HepG2 (cell line): Measurements from ENCODE around the gene ADAMTS12. TPM values are rescaled to one million over a fixed set of nuclear protein-coding genes. Genes with fewer than 3 reads are reported as not detected.

ENCODE experiments used
- ATAC-seq: fragments of 200-7000 bp; cut with Tn5 transposase; 3 replicates; pipeline ENCODE4 v1.9.1; 2020; ENCODE audit warnings: mild to moderate bottlenecking, moderate library complexity
- BruUV-seq: library from RNA; stranded (reverse); fragments of 400-500 nt; replicated peaks from 2 replicates; lab custom pipeline; 2021; lab: Mats Ljungman, UMichigan
- CTCF ChIA-PET: fragments of 300-600 bp; formaldehyde crosslinking; extraction: SDS; loops from one replicate; lab custom pipeline; 2021; ENCODE audit warnings: low total read pairs, inconsistent platforms, low intra/inter-chr PET ratio; lab: Yijun Ruan, JAX
- POLR2A ChIA-PET: fragments of 350-600 bp; sonication (Branson Sonifier 250); formaldehyde crosslinking; loops from one replicate; lab custom pipeline; 2020; ENCODE audit warnings: antibody characterized with exemption, inconsistent platforms; lab: Yijun Ruan, JAX
- DNase-seq: peaks from one replicate; pipeline ENCODE4 v3.0.0-alpha.2; 2015; ENCODE audit warnings: low spot score
- FAIRE-seq: peaks from 3 replicates; lab custom pipeline; 2011; peaks lifted over from hg19 to GRCh38; lab: Jason Lieb, UNC
- H2AFZ ChIP-seq: one replicate; pipeline ENCODE4 v1.6.1; 2011; ENCODE audit warnings: low read length, inconsistent platforms
- H3K27ac ChIP-seq: fragments of 300-600 bp; 3 replicates; pipeline ENCODE4 v1.8.0; 2011; ENCODE audit warnings: mixed run types, mild to moderate bottlenecking, mixed read lengths, low read length, inconsistent platforms; ENCODE audit not compliant: insufficient read depth; ENCODE audit errors: extremely low read length
- H3K27me3 ChIP-seq, 2 experiments: fragments of 200-600 bp in 1 of 2; 2 replicates in 1 of 2; 3 replicates in 1 of 2; pipeline versions ENCODE4 v1.6.0 to v1.8.0; 2011; ENCODE audit warnings: low read length in 2 of 2, mild to moderate bottlenecking in 2 of 2, moderate library complexity in 2 of 2, inconsistent platforms in 1 of 2; ENCODE audit not compliant: insufficient read depth in 2 of 2, control insufficient read depth in 1 of 2
- H3K36me3 ChIP-seq, 2 experiments: fragments of 200-600 bp in 1 of 2; replicated peaks in 1 of 2; 2 replicates in 1 of 2; 3 replicates in 1 of 2; pipeline versions ENCODE4 v1.5.1 to v1.8.0; 2011; ENCODE audit warnings: low read length in 2 of 2, inconsistent platforms in 1 of 2; ENCODE audit not compliant: insufficient read depth in 2 of 2, control insufficient read depth in 1 of 2
- H3K4me1 ChIP-seq: 2 replicates; pipeline ENCODE4 v1.5.1; 2012; ENCODE audit warnings: low read length, inconsistent platforms; ENCODE audit not compliant: insufficient read depth
- H3K4me2 ChIP-seq: 2 replicates; pipeline ENCODE4 v1.6.0; 2011; ENCODE audit warnings: low read depth, low read length, inconsistent platforms
- H3K4me3 ChIP-seq, 3 experiments: fragments of 200-600 bp in 1 of 3; sonication (generic), shearing (Covaris generic) in 1 of 3; replicated peaks in 1 of 3; 2 replicates each; pipeline ENCODE4 v1.5.1; 2011 to 2016; ENCODE audit warnings: low read length in 3 of 3, inconsistent platforms in 2 of 3, low read depth in 2 of 3, mild to moderate bottlenecking in 2 of 3, control low read depth in 1 of 3, mixed read lengths in 1 of 3; ENCODE audit not compliant: insufficient read depth in 1 of 3
- H3K79me2 ChIP-seq: one replicate; pipeline ENCODE4 v1.6.1; 2011; ENCODE audit warnings: low read length, inconsistent platforms; ENCODE audit not compliant: insufficient read depth
- H3K9ac ChIP-seq: 2 replicates; pipeline ENCODE4 v1.6.0; 2011; ENCODE audit warnings: mild to moderate bottlenecking, low read depth, low read length, inconsistent platforms; ENCODE audit not compliant: insufficient read depth
- H3K9me3 ChIP-seq: 2 replicates; pipeline ENCODE4 v1.5.1; 2012; ENCODE audit warnings: mild to moderate bottlenecking, low read length
- H4K20me1 ChIP-seq: 2 replicates; pipeline ENCODE4 v1.6.0; 2011; ENCODE audit warnings: inconsistent platforms, mild to moderate bottlenecking, low read length, moderate library complexity; ENCODE audit not compliant: insufficient read depth
- CEBPZ ChIP-seq: IDR thresholded peaks from 2 replicates; pipeline ENCODE4 v1.6.1; 2012; ENCODE audit warnings: low read length, improper control_type of control experiment
- FOXP1 ChIP-seq, 2 experiments: fragments of 450-650 bp in 1 of 2; IDR thresholded peaks; 2 replicates each; pipeline ENCODE4 v1.6.1; 2017 to 2018; ENCODE audit warnings: antibody characterized with exemption in 1 of 2
- MBNL3 ChIP-seq: fragments of 250-450 bp; sonication (Bioruptor Pico); conservative IDR thresholded peaks from 2 replicates; pipeline ENCODE4 v1.8.0; 2022; ENCODE audit warnings: mild to moderate bottlenecking, inconsistent platforms
- PHF5A ChIP-seq: IDR thresholded peaks from one replicate; pipeline ENCODE4 v1.6.1; 2018; ENCODE audit warnings: low read depth, missing genetic modification reagents; ENCODE audit not compliant: unreplicated experiment
- SOX13 ChIP-seq, 3 experiments: fragments of 450-650 bp in 1 of 3; sonication (generic) in 1 of 3; formaldehyde crosslinking in 1 of 3; IDR thresholded peaks in 2 of 3; conservative IDR thresholded peaks in 1 of 3; 2 replicates each; pipeline versions ENCODE4 v1.5.0 to v1.6.1; 2016 to 2020; ENCODE audit warnings: antibody characterized with exemption in 1 of 3, mild to moderate bottlenecking in 1 of 3, missing compliant biosample characterization in 1 of 3, missing genetic modification reagents in 1 of 3, moderate library complexity in 1 of 3
- ZNF205 ChIP-seq: IDR thresholded peaks from 2 replicates; pipeline ENCODE4 v1.6.1; 2018; ENCODE audit warnings: missing biosample characterization, missing genetic modification reagents
- ZNF430 ChIP-seq: sonication (generic); formaldehyde crosslinking; IDR thresholded peaks from 2 replicates; pipeline ENCODE4 v1.9.0; 2021; ENCODE audit warnings: mild to moderate bottlenecking, missing genetic modification reagents
- ZNF468 ChIP-seq: sonication (generic); formaldehyde crosslinking; IDR thresholded peaks from 2 replicates; pipeline ENCODE4 v1.8.0; 2022; ENCODE audit warnings: mild to moderate bottlenecking, moderate library complexity, missing genetic modification reagents
- WGBS: methylation state at CpG from one replicate; pipeline ENCODE4 v1.1.6; 2017; ENCODE audit warnings: low lambda C conversion rate; 5-methylcytosine and 5-hydroxymethylcytosine counted together
- in situ Hi-C: cut with HindIII; loops from 2 replicates; pipeline ENCODE4 v1.10.0; 2017; ENCODE audit warnings: low pct_unique_long_range_greater_than_20kb; ENCODE audit not compliant: extremely low pct_ligation_motif_present
- intact Hi-C: fragments of 100-400 bp; cut with micrococcal nuclease; formaldehyde crosslinking; loops from one replicate; pipeline ENCODE4 v1.10.0; 2022; ENCODE audit not compliant: unreplicated experiment
- polyA plus RNA-seq, 8 experiments: library from polyadenylated mRNA; depleted of rRNA in 3 of 8; stranded (reverse) in 7 of 8; unstranded in 1 of 8; fragments of >200 nt; fragmentation: Illumina TruSeq in 4 of 8; extraction: Trizol in 4 of 8; gene quantifications; 2 replicates each; pipeline versions ENCODE4 v1.2.1 to v1.2.3, GENCODE V29; 2011 to 2016; ENCODE audit warnings: low read depth in 4 of 8, missing spikeins in 1 of 8, mixed read lengths in 1 of 8; ENCODE audit not compliant: insufficient read depth in 1 of 8
- total RNA-seq, 5 experiments: library from RNA; depleted of rRNA; stranded (reverse); fragments of >200 nt; fragmentation: Illumina TruSeq; extraction: Trizol; gene quantifications; 2 replicates each; pipeline ENCODE4 v1.2.3, GENCODE V29; 2016; ENCODE audit warnings: low read depth in 1 of 5
- TF ChIP-seq, protein P1 (sequence below): sonication (generic); formaldehyde crosslinking; IDR thresholded peaks from 2 replicates; pipeline ENCODE4 v1.4.0; 2020; ENCODE audit warnings: missing genetic modification reagents, borderline replicate concordance
- TF ChIP-seq, protein P2 (sequence below): sonication (generic); formaldehyde crosslinking; IDR thresholded peaks from 2 replicates; pipeline ENCODE4 v1.8.1; 2023; ENCODE audit warnings: mild to moderate bottlenecking, moderate library complexity, missing genetic modification reagents
- TF ChIP-seq, protein P3 (sequence below): sonication (generic); formaldehyde crosslinking; conservative IDR thresholded peaks from 2 replicates; pipeline ENCODE4 v1.8.0; 2022; ENCODE audit warnings: missing genetic modification reagents
- TF ChIP-seq, protein P4 (sequence below): sonication (generic); formaldehyde crosslinking; IDR thresholded peaks from 2 replicates; pipeline ENCODE4 v1.4.0; 2020; ENCODE audit warnings: mild to moderate bottlenecking, missing genetic modification reagents
- TF ChIP-seq, protein P5 (sequence below): sonication (generic); formaldehyde crosslinking; IDR thresholded peaks from 2 replicates; pipeline ENCODE4 v1.8.0; 2022; ENCODE audit warnings: missing genetic modification reagents, low read depth, mild to moderate bottlenecking, borderline replicate concordance

The ADAMTS12 gene
- total and polyA plus RNA-seq, 2 of the 13 experiments (the other 11 are each of a cell fraction or from before 2014, with no cell fraction given): 0.03 TPM; not detected in 1

DNA sequence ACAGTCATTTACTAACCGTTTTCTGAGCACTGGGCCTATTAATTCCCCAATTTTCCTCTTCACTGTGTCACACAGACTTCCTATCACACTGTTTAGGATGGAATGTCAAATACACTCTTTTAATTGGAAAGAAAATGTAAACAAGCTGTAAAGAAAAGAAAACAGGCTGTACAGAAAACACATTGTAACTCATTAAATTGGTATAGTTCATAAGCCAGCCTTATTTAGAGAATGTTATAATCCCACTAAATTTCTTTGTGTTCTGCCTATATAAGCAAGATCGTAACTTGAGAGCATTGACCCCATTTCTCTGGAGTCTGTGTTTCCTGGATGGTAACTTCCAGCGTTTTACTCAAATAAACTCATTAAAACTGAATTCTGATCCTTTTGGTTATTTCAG is 404.6 kb downstream of the ADAMTS12 start (continued):
- TF ChIP-seq MBNL3 (CRISPR knock-in tag): no peak
- no peak for TF ChIP-seq PHF5A

- FAIRE-seq (no peak), ATAC-seq (no peak), DNase-seq (no peak)
- Histone ChIP-seq H3K79me2 (no peaks in the 10 kb centered on the region), H3K4me3 (no peak overlapping the region), H3K27me3 (no peaks in the 10 kb centered on the region), H4K20me1 (no peaks in the 10 kb centered on the region), H3K27ac (no peak overlapping the region), H2AFZ (no peak overlapping the region), H3K36me3 (no peaks in the 10 kb centered on the region), H3K4me2 (no peak overlapping the region), H3K9ac (no peak overlapping the region), H3K9me3 (no peaks in the 10 kb centered on the region), H3K4me1 (no peaks in the 10 kb centered on the region)
- POLR2A ChIA-PET: no interaction called here
- WGBS: 98% methylated on average over 7 of the region's 7 CpGs
- CTCF ChIA-PET: no interaction called here
- no TSS peak for BruUV-seq
- intact Hi-C loops (no loop called here), in situ Hi-C loops (no loop called here)
- TF ChIP-seq ZNF468 (no peak), CEBPZ (no peak), ZNF205 (CRISPR knock-in tag) (no peak), ZNF430 (no peak), SOX13 (IDR thresholded peaks at IDR 0.05) (no peak), SOX13 (CRISPR knock-in tag; conservative IDR thresholded peaks at IDR 0.05 in 1 of 2, IDR thresholded peaks at IDR 0.05 in 1 of 2) (no peak), FOXP1 (IDR thresholded peaks at IDR 0.05) (no peak), FOXP1 (CRISPR knock-in tag; IDR thresholded peaks at IDR 0.05) (no peak)
- TF ChIP-seq, protein P1, sequence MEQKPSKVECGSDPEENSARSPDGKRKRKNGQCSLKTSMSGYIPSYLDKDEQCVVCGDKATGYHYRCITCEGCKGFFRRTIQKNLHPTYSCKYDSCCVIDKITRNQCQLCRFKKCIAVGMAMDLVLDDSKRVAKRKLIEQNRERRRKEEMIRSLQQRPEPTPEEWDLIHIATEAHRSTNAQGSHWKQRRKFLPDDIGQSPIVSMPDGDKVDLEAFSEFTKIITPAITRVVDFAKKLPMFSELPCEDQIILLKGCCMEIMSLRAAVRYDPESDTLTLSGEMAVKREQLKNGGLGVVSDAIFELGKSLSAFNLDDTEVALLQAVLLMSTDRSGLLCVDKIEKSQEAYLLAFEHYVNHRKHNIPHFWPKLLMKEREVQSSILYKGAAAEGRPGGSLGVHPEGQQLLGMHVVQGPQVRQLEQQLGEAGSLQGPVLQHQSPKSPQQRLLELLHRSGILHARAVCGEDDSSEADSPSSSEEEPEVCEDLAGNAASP (CRISPR knock-in tag): no peak
- TF ChIP-seq, protein P2, sequence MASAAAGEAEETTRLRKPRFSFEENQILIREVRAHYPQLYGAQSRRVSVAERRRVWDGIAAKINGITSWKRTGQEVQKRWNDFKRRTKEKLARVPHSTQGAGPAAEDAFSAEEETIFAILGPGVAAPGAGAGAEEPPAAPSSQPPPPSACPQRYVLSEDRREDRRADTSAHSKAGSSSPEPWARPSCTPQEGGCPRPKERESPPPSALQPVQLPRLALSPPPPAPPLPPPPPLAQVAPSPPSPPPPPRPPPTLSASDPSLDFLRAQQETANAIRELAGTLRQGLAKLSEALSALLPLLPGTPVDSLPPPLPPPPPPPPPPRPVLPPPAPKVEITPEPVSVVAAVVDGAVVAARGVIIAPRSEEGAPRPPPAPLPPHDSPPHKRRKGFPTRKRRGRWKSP (CRISPR knock-in tag): no peak
- TF ChIP-seq, protein P3, sequence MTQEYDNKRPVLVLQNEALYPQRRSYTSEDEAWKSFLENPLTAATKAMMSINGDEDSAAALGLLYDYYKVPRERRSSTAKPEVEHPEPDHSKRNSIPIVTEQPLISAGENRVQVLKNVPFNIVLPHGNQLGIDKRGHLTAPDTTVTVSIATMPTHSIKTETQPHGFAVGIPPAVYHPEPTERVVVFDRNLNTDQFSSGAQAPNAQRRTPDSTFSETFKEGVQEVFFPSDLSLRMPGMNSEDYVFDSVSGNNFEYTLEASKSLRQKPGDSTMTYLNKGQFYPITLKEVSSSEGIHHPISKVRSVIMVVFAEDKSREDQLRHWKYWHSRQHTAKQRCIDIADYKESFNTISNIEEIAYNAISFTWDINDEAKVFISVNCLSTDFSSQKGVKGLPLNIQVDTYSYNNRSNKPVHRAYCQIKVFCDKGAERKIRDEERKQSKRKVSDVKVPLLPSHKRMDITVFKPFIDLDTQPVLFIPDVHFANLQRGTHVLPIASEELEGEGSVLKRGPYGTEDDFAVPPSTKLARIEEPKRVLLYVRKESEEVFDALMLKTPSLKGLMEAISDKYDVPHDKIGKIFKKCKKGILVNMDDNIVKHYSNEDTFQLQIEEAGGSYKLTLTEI: no peak
- TF ChIP-seq, protein P4, sequence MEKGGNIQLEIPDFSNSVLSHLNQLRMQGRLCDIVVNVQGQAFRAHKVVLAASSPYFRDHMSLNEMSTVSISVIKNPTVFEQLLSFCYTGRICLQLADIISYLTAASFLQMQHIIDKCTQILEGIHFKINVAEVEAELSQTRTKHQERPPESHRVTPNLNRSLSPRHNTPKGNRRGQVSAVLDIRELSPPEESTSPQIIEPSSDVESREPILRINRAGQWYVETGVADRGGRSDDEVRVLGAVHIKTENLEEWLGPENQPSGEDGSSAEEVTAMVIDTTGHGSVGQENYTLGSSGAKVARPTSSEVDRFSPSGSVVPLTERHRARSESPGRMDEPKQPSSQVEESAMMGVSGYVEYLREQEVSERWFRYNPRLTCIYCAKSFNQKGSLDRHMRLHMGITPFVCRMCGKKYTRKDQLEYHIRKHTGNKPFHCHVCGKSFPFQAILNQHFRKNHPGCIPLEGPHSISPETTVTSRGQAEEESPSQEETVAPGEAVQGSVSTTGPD (CRISPR knock-in tag): no peak
- TF ChIP-seq, protein P5, sequence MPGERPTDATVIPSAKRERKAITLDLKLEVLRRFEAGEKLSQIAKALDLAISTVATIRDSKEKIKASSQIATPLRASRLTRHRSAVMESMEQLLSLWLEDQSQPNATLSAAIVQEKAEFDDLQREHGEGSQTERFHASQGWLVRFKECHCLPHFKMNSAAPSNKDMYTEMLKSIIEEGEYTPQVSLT (CRISPR knock-in tag): no peak
These were observed 409.5 kb downstream of the ADAMTS12 start for GRCh38 chr5:33482335-33482734.
